Stimulated activated CD4-positive, alpha-beta T cell treated with anti-CD3 and anti-CD28 coated beads, Interleukin-1b, Interleukin-23, amount 100 ng/mL, for 48 hours (primary cell): Measurements from ENCODE around the gene N4BP2L1.
A peak's percentile ranks its signal among the peaks of the same experiment; 100 is the strongest.

Experiments
- DNase-seq: peaks from one replicate; pipeline ENCODE4 v3.0.0-alpha.2; 2020

Gene N4BP2L1

GRCh38 chr13:32430018-32430747 lies 2.3 kb upstream of the N4BP2L1 start:
- no peak for DNase-seq

DNA sequence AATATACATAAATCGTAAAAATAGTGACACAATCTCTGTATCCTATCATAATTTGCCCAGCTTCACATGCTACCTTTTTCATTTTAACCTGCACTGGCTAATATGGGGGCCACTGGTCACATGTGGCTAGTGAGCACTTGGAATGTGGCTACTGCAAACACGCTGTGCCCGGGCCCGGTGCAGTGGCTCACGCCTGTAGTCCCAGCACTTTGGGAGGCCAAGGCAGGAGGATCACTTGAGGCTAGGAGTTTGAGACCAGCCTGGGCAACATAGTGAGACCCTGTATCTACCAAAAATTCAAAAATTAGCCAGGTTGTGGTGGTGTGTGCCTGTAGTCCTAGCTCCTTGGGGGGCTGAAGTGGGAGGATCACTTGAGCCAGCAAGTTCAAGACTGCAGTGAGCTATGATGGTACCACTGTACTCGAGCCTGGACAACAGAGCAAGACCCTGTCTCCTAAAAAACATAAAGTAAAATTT lies 1.5 kb upstream of the N4BP2L1 start:
- no peak for DNase-seq

GRCh38 chr13:32428581-32429432 lies 877 bp upstream of the N4BP2L1 start:
- no peak for DNase-seq

GRCh38 chr13:32426990-32427851 lies 709 bp downstream of the N4BP2L1 start:
- DNase-seq = peak; percentile 57

GRCh38 chr13:32426191-32426989 lies 1.5 kb downstream of the N4BP2L1 start:
- DNase-seq = peak; percentile 30

DNA sequence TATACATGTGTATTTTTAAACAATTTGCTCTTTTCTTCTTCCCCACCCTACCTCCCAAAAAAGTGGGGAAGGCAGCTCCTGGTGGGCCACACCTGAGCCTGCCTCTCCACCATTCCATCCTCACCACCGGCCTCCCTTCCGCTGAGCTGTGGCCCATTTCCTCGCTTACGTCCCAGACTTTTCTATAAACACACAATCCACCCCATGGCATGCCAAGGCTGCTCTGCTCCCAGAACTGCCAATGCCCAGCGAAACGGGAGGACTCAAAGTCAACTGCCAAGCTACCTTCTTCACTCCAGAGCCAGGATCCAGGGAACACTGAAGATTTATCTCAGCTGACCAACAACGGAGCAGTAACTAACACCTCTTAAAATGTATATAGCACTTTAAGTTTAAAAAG lies 2.8 kb downstream of the N4BP2L1 start:
- no peak for DNase-seq

DNA sequence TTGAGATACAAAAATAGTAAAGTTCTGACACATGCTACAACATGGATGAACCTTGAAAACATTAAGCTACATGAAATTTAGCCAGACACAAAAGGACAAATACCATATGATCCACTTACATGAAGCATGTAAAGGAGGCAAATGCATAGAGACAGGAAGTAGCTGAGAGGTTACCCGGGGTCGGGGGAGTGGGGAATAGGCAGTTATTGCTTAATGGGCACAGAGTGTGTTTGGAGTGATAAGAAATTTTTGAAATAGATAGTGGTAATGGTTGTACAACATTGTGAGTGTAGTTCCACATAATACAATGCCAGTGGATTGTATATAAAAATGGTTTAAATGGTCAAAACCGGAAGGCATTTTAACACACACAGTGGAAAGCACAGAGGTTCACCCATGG lies 4.3 kb downstream of the N4BP2L1 start:
- DNase-seq = no peak

DNA sequence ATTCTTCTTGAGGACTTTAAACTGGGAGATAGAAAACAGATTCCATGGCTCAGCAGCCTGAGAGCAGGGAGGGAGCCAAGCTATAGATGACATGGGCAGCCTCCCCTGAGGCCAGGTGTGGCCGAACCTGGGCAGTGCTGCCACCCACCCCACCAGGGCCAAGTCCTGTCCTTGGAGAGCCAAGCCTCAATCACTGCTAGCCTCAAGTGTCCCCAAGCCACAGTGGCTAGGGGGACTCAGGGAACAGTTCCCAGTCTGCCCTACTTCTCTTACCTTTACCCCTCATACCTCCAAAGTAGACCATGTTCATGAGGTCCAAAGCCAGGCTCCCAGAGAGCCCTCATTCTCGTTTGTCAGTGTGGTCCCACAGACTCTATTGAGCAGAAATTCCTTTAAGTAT lies 8.1 kb downstream of the N4BP2L1 start:
- DNase-seq = no peak

GRCh38 chr13:32417995-32418394 lies 9.9 kb downstream of the N4BP2L1 start:
- DNase-seq = no peak

- DNase-seq = peak; percentile 19
These were observed 12.9 kb downstream of the N4BP2L1 start for GRCh38 chr13:32415019-32415418.

DNA sequence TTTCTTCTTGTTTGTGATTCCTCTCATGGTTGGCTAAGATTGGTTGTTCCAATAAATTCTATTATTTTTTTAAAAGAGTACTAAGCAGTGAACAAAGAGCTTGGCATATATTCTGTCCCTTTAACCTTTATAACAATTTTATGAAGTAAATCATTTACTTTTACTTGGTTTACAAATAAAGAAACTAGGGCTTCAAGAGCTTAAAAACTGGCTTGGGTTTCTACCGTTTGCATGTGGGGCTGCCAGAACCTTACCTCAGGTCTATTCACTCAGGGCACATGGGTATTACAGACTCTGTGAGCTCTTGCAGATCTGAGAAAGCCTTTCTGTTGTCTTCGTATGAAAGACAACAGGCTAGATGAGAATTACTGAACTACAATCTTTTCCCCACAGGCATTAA lies 13.3 kb downstream of the N4BP2L1 start:
- DNase-seq = no peak

- DNase-seq = no peak
These were observed 14.6 kb downstream of the N4BP2L1 start for GRCh38 chr13:32413284-32413683.

DNA sequence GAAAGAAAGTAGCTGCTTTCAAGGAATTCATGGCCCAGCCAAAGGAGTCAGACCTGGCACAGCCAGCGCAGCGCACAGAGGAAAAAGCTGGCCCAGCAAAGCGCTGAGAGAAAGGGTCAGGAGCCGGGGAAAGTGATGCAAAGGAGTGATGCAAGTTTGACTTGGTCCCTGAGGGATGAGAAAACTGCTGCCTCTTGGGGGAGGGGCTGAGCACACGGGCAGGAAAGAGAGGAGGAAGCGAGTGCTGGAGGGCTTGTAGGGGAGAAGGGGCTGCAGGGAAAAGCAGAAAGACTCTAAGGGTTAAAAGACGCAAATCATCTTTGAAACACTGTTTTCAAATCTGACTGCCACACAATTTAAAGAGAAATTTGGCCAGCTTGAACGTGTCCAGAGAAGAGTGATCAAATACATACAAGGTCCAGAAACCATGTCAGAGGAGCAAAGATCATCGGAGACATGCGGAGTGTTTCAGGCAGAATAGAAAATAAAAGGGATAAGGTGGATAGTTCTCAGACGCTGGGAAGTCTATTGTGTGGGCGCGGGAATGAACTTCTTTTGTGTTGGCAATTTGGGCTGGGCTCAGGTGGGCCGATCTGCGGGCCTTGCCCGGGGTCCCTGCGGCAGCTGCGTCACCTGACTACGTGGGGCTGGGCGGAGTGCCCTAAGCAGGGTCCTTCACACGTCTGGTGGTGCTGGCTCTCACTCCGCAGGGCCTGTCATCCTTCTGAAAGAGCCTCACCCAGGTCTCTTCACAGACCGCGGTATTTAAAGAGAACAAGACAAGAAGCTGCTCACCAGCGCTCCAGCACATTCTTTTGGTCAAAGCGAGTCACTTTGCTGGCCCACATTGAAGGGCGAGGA lies 18.1 kb downstream of the N4BP2L1 start:
- DNase-seq = no peak

DNA sequence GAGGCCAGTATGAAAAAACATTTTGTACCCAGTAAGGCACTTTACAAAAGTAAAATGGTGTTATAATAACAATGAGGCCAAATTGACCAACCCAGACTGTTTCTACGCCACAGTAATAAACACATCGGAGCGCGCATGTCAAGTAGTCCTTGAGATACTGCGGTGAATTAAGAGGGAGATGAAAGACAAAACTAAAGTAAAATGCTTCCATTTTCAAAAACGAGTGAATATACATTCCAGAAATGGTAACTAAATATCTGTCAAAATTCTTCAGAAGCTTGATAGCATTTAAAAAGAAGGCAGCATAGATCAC lies 19.0 kb downstream of the N4BP2L1 start:
- DNase-seq = no peak

GRCh38 chr13:32408296-32409000 lies 19.5 kb downstream of the N4BP2L1 start:
- DNase-seq = no peak

GRCh38 chr13:32407854-32408253 lies 20.1 kb downstream of the N4BP2L1 start:
- DNase-seq = peak; percentile 14

GRCh38 chr13:32403108-32403507 lies 24.8 kb downstream of the N4BP2L1 start:
- no peak for DNase-seq

- no peak for DNase-seq
These were observed 36.8 kb downstream of the N4BP2L1 start for GRCh38 chr13:32391101-32391619.

DNA sequence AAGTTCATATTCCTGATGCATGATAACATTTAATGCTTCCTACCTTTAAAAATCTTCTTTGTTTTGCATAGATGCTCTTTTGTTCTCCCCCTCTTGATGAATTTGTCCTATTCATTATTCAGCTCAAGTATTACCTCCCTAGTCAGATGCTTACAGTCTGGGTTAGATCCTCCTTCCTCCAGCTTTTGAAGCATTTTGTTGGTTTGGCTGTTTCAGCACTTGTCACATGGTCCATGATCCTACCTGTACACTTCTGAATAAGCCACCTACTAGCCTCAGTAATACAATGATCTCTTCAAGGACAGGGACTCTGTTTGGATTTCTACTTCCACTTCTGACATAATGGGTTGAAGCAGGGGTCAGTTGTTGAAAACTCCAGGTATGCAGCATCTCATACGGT lies 37.4 kb downstream of the N4BP2L1 start:
- DNase-seq = no peak

DNA sequence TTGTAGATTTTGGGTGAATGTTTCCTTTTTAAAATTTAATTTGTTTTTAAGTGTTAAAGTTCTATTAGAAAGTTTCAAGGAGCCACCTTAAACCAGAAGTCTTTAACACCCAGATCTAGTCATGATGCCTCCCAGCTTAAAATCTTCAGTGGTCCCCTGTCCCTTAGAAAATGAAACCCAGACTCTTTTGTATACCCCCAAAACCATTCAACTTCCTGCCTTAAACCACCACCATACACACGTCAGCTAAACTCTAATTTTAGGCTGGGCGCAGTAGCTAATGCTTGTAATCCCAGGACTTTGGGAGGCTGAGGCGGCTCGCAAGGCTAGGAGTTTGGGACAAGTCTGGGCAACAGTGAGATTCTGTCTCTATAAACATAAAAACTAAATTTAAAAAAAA lies 37.9 kb downstream of the N4BP2L1 start:
- no peak for DNase-seq

DNA sequence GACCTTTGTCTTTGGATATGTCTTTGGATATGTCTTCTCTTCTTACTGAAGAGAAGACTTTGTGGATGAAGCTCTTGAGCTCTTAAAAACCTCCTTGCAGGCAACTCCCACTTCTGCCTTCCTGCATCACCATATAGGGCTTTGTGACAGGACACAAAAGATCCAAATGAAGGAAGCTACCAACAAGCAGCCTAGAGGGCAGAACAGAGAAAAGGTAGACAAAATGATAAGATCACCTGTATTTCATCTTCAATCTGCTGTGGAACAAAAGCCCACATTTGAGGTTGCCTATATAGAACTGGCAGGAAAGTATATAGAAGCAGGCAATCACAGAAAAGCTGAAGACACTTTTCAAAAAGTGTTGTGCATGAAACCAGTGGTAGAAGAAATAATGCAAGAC lies 42.5 kb downstream of the N4BP2L1 start:
- DNase-seq = no peak
